Loucy (cell line): Measurements from ENCODE around the gene CADM2.

Experiments
- H2AFZ ChIP-seq: fragments of 200-600 bp; sonication (generic); 2 replicates; pipeline ENCODE4 v1.6.0; 2016; ENCODE audit warnings: antibody characterized with exemption, mild to moderate bottlenecking, low read length, moderate library complexity
- H3F3A ChIP-seq: fragments of 200-600 bp; 2 replicates; pipeline ENCODE4 v1.6.0; 2016; ENCODE audit warnings: antibody characterized with exemption, low read depth, mild to moderate bottlenecking
- H3K27me3 ChIP-seq: fragments of 200-600 bp; sonication (generic); 2 replicates; pipeline ENCODE4 v1.6.1; 2014; ENCODE audit warnings: low read length, mild to moderate bottlenecking; ENCODE audit not compliant: insufficient read depth, poor library complexity, severe bottlenecking
- H3K36me3 ChIP-seq: fragments of 200-600 bp; sonication (generic); 2 replicates; pipeline ENCODE4 v1.6.1; 2016; ENCODE audit warnings: low read length; ENCODE audit not compliant: insufficient read depth
- H3K4me1 ChIP-seq: fragments of 200-600 bp; sonication (generic); 2 replicates; pipeline ENCODE4 v1.5.1; 2014; ENCODE audit warnings: low read length, mild to moderate bottlenecking; ENCODE audit not compliant: insufficient read depth, poor library complexity, severe bottlenecking
- H3K4me2 ChIP-seq: fragments of 200-600 bp; sonication (generic); 2 replicates; pipeline ENCODE4 v1.6.0; 2014; ENCODE audit warnings: antibody characterized with exemption, low read length, low read depth, mild to moderate bottlenecking; ENCODE audit not compliant: poor library complexity, severe bottlenecking
- H3K4me3 ChIP-seq: fragments of 200-600 bp; sonication (generic); 2 replicates; pipeline ENCODE4 v1.5.1; 2014; ENCODE audit warnings: low read length, mild to moderate bottlenecking, mixed read lengths; ENCODE audit not compliant: poor library complexity, severe bottlenecking
- H3K79me2 ChIP-seq: fragments of 200-600 bp; sonication (generic); 2 replicates; pipeline ENCODE4 v1.6.1; 2014; ENCODE audit warnings: low read length; ENCODE audit not compliant: insufficient read depth
- H3K9ac ChIP-seq: fragments of 200-600 bp; sonication (generic); 2 replicates; pipeline ENCODE4 v1.6.0; 2014; ENCODE audit warnings: mild to moderate bottlenecking, low read depth, low read length, moderate library complexity; ENCODE audit not compliant: poor library complexity, severe bottlenecking
- H3K9me2 ChIP-seq: fragments of 200-600 bp; sonication (generic); replicated peaks from 2 replicates; pipeline ENCODE4 v1.6.1; 2016; ENCODE audit warnings: low read depth, low read length, mixed read lengths
- H3K9me3 ChIP-seq: fragments of 200-600 bp; sonication (generic); 2 replicates; pipeline ENCODE4 v1.6.1; 2014; ENCODE audit warnings: mild to moderate bottlenecking, antibody characterized with exemption, low read length, low read depth; ENCODE audit not compliant: insufficient read depth
- H4K20me1 ChIP-seq: fragments of 200-600 bp; sonication (generic); 2 replicates; pipeline ENCODE4 v1.6.0; 2014; ENCODE audit warnings: antibody characterized with exemption, low read length, mild to moderate bottlenecking; ENCODE audit not compliant: insufficient read depth, poor library complexity, severe bottlenecking
- CTCF ChIP-seq: fragments of 200-600 bp; sonication (generic); conservative IDR thresholded peaks from 2 replicates; pipeline ENCODE4 v1.5.1; 2014; ENCODE audit warnings: mild to moderate bottlenecking, antibody characterized with exemption, low read length
- EZH2phosphoT487 ChIP-seq: fragments of 200-600 bp; IDR thresholded peaks from 2 replicates; pipeline ENCODE4 v1.6.1; 2018; ENCODE audit warnings: antibody characterized with exemption, mild to moderate bottlenecking, moderate library complexity, borderline replicate concordance

The CADM2 gene

GRCh38 chr3:85271911-85272310 lies 313.1 kb downstream of the CADM2 start:
- Histone ChIP-seq H3K9me3 (no peaks in the 10 kb centered on the region), H3K9me2 (no peaks in the 10 kb centered on the region), H3K27me3 (no peaks in the 10 kb centered on the region), H3F3A (no peaks in the 10 kb centered on the region), H2AFZ (no peak overlapping the region), H3K36me3 (no peaks in the 10 kb centered on the region), H3K4me3 (no peak overlapping the region), H3K79me2 (no peaks in the 10 kb centered on the region), H4K20me1 (no peaks in the 10 kb centered on the region), H3K4me1 (no peaks in the 10 kb centered on the region), H3K9ac (no peak overlapping the region), H3K4me2 (no peak overlapping the region)
- TF ChIP-seq CTCF (no peak), EZH2phosphoT487 (no peak)

GRCh38 chr3:85288257-85288656 lies 329.5 kb downstream of the CADM2 start:
- Histone ChIP-seq H3F3A (no peaks in the 10 kb centered on the region), H3K36me3 (no peaks in the 10 kb centered on the region), H3K9me2 (no peaks in the 10 kb centered on the region), H2AFZ (no peak overlapping the region), H3K4me2 (no peak overlapping the region), H4K20me1 (no peaks in the 10 kb centered on the region), H3K79me2 (no peaks in the 10 kb centered on the region), H3K9ac (no peak overlapping the region), H3K4me1 (no peaks in the 10 kb centered on the region), H3K9me3 (no peaks in the 10 kb centered on the region), H3K27me3 (no peaks in the 10 kb centered on the region), H3K4me3 (no peak overlapping the region)
- TF ChIP-seq EZH2phosphoT487 (no peak), CTCF (no peak)

- Histone ChIP-seq H3K36me3 (no peaks in the 10 kb centered on the region), H3K4me3 (no peak overlapping the region), H3K27me3 (no peaks in the 10 kb centered on the region), H3K9me3 (no peaks in the 10 kb centered on the region), H3K9ac (no peak overlapping the region), H4K20me1 (no peaks in the 10 kb centered on the region), H3K9me2 (no peaks in the 10 kb centered on the region), H3F3A (no peaks in the 10 kb centered on the region), H3K4me2 (no peak overlapping the region), H2AFZ (no peak overlapping the region), H3K79me2 (no peaks in the 10 kb centered on the region), H3K4me1 (no peaks in the 10 kb centered on the region)
- no peak for TF ChIP-seq EZH2phosphoT487
- TF ChIP-seq CTCF = no peak
Measured at GRCh38 chr3:85297291-85297690, 338.5 kb downstream of the CADM2 start.
